ENCODE measurements around the gene RAB30.
A peak's percentile ranks its signal among the peaks of the same experiment; 100 is the strongest.

Gene RAB30, protein sequence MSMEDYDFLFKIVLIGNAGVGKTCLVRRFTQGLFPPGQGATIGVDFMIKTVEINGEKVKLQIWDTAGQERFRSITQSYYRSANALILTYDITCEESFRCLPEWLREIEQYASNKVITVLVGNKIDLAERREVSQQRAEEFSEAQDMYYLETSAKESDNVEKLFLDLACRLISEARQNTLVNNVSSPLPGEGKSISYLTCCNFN

DNA sequence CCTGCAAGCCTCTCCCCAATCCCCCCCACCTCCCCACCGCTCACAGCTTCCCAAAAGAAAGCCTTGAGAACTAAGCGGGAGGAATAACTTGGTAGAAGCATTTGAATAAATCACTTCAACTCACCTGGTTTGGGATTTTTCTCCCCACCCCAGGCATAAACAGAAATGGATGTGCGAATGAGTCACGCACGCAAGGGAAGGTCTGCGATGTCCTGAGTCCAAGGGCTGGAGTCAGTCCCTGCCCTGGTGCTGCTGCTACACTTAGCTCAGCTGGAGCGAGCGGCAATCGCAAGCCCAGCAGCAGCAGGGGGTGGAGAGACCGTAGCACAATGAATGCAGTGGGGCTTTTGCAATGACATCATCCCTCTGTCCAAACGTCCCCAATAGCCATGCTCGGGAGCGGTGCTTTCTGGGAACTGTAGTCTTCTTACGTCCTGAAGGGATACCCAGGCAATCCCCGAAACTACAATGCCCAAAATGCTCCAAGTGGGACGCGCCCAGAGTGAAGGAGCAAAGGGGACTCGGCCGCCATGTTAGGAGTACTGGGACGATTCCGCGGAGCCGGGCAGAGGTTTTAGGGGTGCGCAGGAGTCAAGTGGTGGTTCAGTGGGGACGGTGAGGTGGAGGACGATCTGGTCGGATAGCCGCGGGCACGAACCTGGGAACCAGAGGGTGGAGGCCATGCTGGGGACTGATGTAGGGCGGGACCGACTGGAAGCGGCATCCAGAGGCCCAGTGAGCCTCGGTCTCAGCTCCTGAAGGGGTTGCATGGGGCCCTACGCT, at the start of gene RAB30:
RAB30 (minus strand) TSS at position 331 of the 783 bp plus-strand sequence. CDS start 74,581 bp downstream, outside the sequence.
- DNase-seq (ENCODE audit: low read depth in 2 of 2): peak; percentile 88 to 89

DNA sequence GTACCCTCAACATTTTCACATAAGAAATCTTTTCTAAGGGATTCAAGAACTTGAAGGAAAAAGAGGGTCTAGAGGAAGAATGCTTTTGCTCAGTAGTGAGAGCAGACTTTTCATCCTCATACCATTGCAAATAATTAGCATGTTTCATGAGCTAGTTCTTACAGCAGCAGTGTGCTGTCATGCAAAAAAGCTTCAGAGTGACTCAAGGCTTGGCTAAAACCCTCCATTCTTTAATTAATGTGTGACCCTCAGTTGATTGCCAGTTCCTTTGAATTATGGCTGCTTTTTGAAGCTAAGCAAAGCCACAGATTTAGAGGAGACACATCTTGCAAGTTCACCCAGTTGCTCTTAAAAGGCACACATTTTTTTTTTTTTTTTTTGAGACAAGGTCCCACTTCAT, 48.6 kb upstream of the RAB30 start:
- DNase-seq (ENCODE audit: low read depth in 2 of 2): no peak

DNA sequence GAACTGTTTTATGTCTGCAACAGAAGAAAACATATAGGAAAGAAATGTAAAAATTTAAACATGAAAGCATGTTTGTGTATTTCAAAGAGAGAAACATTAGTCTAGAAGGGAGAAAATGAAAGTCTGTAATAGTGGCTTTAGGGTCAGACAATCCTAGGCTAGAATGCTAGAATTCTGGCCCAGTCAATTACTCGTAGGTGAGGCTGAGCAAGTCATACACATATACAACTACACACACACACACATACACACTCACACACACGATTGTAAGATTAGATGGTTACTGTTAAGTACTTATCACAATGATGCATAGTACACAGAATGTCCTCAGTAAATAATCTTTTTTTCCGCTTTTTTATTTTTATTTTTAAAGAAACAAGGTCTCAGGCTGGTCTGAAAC, 47.5 kb upstream of the RAB30 start:
- no peak for DNase-seq (ENCODE audit: low read depth in 2 of 2)

DNA sequence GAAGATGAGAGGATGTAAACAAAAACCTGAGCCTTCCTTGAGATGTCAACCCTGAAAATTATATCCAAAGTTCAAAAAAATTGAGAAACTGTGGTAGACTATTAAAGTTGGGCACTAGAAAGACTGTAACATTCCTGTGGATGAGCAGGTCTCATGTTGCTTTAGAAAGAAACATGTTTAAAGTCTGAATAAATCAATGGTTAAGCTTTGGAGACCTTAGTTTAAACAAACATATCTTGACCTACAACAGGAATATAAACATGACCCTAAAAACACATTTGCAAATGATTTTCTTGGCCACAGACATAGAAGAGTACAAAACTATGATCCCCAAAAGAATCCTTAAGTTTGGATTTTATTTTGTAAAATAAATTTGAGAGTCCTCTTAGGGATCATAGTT, 47.1 kb upstream of the RAB30 start:
- DNase-seq (ENCODE audit: low read depth in 2 of 2): no peak

DNA sequence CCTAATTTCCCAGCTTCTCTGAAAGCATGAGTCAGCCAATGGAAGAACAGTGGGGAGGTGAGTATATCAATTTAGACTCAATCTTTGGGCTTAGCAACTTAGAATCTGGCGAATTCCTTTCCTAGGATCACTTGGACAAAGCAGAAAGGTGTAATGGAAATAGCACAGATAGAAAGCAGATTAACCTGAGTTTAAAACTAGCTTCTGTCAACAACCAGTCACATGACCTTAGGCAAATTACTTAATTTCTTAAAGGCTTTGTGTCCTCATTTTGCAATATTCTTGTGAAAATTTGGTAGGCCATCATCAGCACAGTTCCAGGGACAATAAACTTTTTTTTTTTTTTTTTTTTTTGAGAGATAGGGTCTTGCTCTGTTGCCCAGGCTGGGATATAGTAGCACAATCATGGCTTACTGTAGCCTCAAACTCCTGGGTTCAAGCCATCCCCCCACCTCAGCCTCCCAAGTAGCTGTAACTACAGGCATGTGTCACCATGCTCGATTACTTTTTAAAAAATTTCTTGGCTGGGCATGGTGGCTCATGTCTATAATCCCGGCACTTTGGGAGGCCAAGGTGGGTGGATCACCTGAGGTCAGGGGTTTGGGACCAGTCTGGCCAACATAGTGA, 44.4 kb upstream of the RAB30 start:
- DNase-seq (ENCODE audit: low read depth in 2 of 2): no peak

DNA sequence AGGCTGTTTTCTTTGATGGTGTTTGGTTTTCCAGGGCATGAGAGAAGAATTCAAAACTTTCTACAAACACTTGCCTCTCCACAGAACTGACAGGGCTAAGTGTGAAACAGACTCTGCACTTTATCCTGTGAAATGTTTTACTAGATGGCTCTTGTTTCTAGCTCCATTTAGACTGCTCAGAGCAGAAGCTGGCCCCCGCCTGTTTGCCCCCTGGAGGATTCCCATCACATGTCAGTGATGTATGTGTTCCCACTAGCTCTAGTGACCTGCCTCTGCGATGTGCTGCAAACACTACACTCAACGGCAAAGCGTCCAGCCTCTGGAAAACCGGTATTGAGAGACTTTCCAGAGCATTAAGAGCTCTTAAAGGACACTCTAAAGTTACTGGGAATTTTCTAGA, 43.9 kb upstream of the RAB30 start:
- DNase-seq (ENCODE audit: low read depth in 2 of 2): no peak

DNA sequence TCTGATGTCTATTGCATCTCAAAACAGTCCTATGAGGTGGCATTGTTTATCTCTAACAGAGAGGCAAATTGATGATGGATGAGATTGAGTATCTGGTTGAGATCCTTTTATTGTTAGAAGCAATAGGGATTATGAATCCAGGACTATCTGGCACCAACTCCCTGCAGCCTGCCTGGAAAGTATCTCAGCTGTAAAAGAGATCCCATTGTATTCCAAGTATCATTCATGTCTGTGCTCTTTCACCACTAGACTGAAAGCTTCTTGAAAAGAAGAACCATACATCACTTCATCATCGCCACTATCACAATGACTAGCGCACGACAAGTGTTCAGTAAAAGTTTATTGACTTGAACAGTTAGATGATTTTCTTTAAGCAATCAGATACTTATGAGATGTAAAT, 43.3 kb upstream of the RAB30 start:
- no peak for DNase-seq (ENCODE audit: low read depth in 2 of 2)

DNA sequence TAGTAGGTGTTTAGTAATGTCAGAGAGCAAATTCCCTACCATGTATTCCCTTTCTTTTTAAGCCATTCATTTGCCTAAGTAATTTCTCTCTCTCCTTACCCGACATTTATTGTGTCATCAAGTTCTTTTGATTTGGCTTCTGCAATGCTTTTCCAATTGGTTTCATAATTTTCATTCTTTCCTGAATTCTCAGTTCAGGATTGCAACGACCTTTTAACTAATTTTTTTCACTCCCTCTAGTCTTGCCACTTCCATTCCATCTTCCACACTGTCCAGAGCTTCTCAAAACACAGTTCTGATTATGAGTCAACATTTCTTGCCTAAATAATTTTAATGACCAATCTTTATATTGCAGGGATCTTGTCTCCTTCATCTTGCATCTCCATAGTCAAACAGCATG, 41.2 kb upstream of the RAB30 start:
- DNase-seq (ENCODE audit: low read depth in 2 of 2): no peak

DNA sequence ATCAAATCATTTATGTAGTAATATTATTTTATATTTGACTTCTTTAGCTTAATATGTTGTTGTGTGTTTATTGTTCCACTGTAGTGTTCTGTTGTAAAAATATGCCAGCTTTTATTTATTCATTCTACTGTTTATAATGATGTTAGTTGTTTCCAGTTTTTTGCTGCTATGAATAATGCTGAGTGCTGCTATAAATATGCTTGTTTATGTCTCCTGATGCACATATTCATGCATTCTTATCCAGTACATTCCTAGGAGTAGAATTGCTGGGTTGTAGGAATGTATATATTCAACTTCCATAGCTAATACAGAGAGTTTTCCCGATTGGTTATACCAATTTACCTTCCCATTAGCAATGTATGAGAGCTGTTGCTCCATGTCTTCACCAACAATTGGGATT, 33.5 kb upstream of the RAB30 start:
- DNase-seq (ENCODE audit: low read depth in 2 of 2): no peak

DNA sequence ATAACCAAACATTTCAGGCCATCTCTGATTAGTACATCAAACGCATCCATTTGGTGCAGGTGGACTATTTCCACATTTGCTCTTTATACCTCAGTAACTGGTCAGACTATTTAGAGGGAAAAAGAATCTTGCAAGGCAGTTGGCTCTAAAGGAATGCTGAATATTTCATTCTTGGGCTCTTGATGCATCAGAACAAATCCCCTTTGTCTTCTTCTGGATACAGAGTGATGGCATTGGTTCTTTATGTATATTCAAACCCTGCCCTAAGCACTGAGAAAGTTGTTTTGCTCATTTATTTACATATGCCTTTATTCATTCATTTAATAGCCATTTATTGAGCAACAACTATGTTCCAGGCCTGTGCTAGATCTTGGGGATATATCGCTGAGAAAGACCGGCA, 31.1 kb upstream of the RAB30 start:
- no peak for DNase-seq (ENCODE audit: low read depth in 2 of 2)

DNA sequence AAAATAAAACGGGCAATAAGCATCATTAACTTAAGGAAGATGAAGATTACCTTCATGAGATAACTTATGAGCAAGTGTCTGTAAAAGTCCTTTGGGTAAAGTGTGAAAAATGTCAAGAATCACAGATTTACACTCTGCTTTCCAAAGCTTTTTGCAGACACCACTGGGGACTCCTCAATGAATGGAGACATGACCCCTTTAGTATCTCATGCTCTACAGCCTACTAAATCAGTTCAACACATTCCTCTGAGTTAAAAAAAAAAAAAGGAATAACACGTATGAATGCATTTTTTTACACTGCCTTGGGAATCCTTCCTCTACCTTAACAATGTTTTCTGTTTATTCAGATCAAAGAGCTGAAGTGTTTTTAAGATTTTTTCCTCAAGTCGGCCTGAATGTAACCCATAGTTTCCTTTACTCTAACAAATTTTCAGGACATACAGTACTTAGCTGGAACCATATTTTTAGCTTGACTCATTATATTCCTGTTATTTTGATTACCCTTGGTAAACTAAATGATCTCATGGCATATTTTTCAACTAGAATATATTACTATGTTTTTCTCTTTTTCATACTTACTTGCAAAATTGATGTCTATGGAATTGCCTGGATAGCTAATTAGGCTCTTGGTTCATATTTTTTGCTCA, 25.9 kb upstream of the RAB30 start:
- DNase-seq (ENCODE audit: low read depth in 2 of 2): no peak

DNA sequence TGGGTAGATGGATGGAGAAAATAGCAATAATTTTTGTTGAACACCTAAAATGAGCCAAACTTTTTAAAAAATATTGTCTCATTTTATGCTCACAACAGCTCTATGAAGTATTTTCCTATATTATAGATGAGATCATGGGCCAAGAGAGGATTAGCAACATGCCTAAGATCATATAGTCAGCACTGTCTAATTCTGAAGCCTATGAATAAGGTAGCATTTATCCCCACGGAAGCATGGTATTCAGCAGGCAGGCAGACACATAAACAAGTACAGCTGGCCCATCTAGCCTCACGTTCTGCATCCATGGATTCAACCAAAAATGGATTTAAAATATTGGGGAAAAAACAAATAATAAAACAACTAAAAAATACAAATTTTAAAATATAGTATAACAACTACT, 21.9 kb upstream of the RAB30 start:
- no peak for DNase-seq (ENCODE audit: low read depth in 2 of 2)

DNA sequence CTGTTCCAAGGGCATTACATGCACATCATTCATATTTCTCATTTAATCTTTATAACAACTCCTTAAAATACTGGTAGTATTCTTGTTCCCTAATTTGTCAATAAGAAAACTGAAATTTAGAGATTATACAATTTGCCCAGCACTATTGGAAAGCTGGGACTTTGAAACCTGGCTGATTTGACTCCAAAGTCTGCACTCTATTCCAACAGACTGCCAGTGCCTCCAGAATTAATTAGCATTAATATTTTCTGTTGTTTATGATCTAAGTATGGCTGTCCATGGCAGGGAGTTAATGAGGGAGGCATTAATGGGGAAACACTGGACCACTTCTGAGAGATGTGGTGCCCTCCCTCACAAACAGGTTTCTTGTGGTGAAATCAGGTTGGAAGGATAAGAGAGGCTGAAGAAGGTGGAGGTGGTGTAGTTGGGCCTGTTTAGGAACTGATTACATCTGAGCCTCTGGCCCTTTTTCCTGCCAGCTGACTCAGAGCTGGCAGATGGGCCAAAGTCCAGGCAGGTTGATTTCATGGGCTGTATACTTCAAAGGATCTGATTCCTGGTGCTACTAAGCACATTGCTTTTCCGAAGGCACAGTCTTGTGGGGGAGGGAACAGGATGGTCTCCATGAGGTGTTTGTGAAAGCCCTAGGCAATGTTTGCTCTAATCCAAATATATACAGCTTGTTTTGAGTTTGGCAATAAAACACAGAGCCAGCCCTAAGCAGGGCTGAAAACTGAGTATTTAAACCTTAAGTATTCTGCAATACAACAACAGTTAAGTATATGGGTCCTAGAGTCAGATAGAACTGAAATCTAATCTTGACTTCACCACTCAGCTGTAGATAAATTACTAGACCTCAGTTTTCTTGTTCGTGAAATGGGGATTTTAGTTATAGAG, 21.0 kb upstream of the RAB30 start:
- no peak for DNase-seq (ENCODE audit: low read depth in 2 of 2)

DNA sequence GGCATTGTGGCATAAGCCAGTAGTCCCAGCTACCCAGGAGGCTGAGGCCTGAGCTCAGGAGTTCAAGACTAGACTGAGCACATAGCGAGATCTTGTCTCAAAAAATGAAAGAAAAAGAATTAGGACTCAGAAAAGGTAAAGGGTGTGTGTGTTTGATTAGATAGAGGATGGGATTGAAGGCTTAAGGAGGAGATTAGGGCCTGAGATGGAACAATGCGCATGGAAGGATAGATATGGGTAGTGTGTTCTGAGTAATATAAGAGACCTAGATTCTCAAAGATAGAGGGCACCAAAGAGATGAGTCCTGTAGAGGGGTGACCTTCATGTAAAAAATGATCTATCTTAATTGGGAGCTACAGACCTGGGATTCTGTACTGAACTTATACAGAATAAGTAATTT, 17.3 kb upstream of the RAB30 start:
- no peak for DNase-seq (ENCODE audit: low read depth in 2 of 2)

DNA sequence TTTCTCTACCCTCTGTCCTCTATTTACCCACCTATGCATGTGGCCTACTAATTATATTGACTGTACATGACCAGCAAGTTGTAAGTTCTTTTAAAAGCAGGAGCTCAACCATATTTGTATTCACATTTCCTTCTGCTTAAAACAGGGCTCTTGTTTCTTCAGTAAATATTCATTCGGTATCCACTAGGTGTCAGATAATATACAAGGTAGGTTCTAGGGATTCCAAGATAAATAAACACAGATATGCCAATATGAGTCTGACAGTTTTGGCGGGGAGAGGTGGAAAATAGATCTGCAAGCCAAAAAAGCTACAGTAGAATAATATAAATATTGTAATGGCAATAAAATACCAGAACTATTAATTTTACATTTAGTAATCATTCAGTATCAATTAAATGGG, 15.3 kb upstream of the RAB30 start:
- no peak for DNase-seq (ENCODE audit: low read depth in 2 of 2)

DNA sequence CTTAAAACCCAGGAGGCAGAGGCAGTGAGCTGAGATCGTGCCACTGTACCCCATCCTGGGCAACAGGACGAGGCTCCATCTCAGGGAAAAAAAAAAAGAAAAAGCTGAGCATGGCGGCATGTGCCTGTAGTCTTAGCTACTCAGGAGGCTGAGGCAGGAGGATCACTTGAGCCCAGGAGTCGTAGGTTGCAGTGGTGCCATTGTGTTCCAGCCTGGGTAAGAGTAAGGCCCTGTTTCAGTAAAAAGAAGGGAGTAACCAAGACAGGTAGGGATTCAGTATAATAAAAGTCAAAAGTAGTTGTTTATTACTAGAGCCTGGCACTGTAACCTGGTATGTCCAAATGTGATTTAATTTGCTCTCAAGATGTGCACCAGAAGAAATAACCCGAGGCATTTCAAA, 8.1 kb upstream of the RAB30 start:
- no peak for DNase-seq (ENCODE audit: low read depth in 2 of 2)

DNA sequence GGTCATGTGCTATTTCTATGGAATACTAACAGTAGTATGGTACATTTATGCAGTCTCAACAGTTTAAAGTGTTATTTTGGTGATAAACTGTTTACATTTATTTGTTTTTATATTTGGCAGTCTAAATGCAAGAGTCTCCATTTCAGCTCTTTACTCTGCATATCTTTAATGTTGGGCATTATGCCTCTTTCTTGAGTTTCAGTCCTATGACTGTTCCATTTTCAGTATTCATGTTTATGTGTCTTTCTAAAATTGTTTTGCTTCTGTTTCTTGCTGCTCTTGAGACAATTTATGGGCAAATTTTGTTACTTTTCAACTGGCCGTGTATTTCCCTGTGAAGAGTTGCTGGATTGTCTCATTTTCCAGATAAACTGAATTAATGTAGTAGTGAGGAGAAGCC, 6.6 kb upstream of the RAB30 start:
- DNase-seq (ENCODE audit: low read depth in 2 of 2): no peak

DNA sequence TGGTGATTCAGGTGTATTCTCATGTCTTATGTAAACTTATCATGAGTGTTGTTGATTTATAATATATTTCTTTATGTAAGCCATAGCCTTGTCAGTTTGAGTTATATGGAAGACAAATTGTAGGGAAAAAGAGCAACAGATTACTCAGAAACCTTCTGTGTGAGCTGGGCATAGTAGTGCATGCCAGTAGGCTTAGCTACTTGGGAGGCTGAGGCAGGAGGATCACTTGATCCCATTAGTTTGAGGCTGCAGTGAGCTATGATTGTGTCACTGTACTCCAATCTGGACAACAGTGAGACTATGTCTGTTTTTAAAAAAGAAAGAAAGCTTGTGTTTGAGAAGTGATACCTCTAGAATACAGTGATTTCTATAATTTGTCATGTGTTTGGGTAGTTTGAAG, 2.2 kb upstream of the RAB30 start:
- DNase-seq (ENCODE audit: low read depth in 2 of 2): no peak

DNA sequence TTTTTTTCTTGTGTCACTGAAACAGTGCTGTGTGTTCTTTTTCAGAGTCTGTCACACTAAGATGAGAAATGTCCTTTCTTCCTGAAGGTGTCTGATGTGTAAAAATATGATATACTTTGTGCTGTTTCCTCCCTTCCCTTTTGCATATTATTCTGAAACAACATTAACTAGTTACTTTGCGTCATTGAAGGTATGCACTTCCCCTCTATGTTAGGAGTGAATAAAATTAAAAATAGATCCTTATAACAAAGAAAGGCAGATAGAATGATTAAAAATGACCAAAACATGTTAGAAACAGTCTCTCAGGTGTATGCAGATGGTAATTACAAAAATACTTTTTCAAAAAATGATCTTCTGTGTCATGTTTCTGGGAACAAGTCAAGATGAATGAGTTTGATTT, 1.6 kb upstream of the RAB30 start:
- no peak for DNase-seq (ENCODE audit: low read depth in 2 of 2)

DNA sequence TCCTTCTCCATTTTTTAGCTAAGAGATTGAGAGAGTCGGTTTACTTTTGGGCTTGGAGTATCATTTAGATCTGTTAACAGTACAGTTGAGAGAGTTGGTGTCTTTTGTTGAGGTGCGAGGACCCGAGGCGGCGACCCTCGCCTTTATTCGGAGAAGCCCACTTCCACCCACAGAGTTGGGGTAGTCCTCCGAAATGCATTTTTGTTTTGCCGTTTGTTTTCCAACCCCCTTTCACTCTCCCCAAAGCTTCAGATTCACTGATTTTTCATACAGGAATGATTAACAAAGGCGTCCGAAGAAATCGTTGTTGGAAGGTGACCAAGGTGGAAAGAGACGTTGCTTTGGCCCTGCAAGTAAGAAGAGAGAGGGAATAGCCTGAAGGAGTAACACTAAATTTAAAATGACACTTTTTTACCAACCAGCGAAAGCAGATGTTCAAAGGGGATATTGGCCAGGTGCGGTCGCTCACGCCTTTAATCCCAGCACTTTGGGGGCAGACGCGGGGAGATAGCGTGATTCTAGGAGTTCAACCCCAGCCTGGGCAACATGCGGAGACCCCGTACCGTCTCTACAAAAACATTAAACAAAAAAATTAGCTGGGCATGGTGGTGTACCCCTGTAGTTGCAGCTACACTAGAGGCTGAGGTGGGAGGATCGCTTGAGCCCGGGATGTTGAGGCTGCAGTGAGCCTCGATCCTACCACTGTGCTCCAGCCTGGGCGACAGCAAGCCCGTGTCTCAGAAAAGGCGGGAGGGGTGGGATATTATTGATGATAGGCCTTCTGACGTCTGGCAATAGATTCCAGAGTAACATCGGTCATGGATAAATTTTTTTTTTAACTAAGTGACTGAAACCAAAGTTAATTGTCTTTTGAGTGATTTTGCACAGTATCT, 899 bp upstream of the RAB30 start:
- no peak for DNase-seq (ENCODE audit: low read depth in 2 of 2)
